GM18499 (cell line): ENCODE measurements around the gene SLC47A2.

Source experiments
- ATAC-seq: cut with Tn5 transposase; IDR thresholded peaks from one replicate; pipeline ENCODE4 v1.9.1; 2021; ENCODE audit warnings: moderate number of reproducible peaks; ENCODE audit not compliant: insufficient read depth, unreplicated experiment

SLC47A2 gene

GRCh38 chr17:19729900-19730299, 13.5 kb upstream of the SLC47A2 start:
- ATAC-seq: no peak

GRCh38 chr17:19728084-19728495, 11.7 kb upstream of the SLC47A2 start:
- ATAC-seq: no peak

GRCh38 chr17:19727501-19728078, 11.2 kb upstream of the SLC47A2 start:
- ATAC-seq: no peak

- ATAC-seq: no peak
Measured at GRCh38 chr17:19726631-19727376, 10.4 kb upstream of the SLC47A2 start.

- no peak for ATAC-seq
Measured at GRCh38 chr17:19725486-19725885, 9.1 kb upstream of the SLC47A2 start.

GRCh38 chr17:19724501-19725420, 8.4 kb upstream of the SLC47A2 start:
- ATAC-seq: no peak

- no peak for ATAC-seq
Measured at GRCh38 chr17:19723964-19724363, 7.6 kb upstream of the SLC47A2 start.

- ATAC-seq: no peak
Measured at GRCh38 chr17:19720631-19721426, 4.4 kb upstream of the SLC47A2 start.

- no peak for ATAC-seq
Measured at GRCh38 chr17:19720210-19720475, 3.8 kb upstream of the SLC47A2 start.

GRCh38 chr17:19719355-19720209, 3.2 kb upstream of the SLC47A2 start:
- no peak for ATAC-seq

- ATAC-seq: no peak
Measured at GRCh38 chr17:19718613-19719354, 2.4 kb upstream of the SLC47A2 start.

- ATAC-seq: no peak
Measured at GRCh38 chr17:19718041-19718612, 1.7 kb upstream of the SLC47A2 start.

- no peak for ATAC-seq
Measured at GRCh38 chr17:19717411-19717908, 1.1 kb upstream of the SLC47A2 start.

- ATAC-seq: no peak
Measured at GRCh38 chr17:19717031-19717360, 612 bp upstream of the SLC47A2 start.

GRCh38 chr17:19714542-19715411, 1.6 kb downstream of the SLC47A2 start:
- no peak for ATAC-seq

- no peak for ATAC-seq
Measured at GRCh38 chr17:19713901-19714361, 2.5 kb downstream of the SLC47A2 start.

GRCh38 chr17:19713462-19713861, 2.9 kb downstream of the SLC47A2 start:
- ATAC-seq: no peak
